Activated CD8-positive, alpha-beta memory T cell treated with anti-CD3 and anti-CD28 coated beads, Interleukin-2, amount 50 U/mL, for 24 hours (primary cell): Measurements from ENCODE around the gene FAM117B.
"Not testable (repeated sequence)": the region's sequence is repeated elsewhere in the genome, so short reads cannot be mapped to it uniquely, and the experiment has no call there.

ENCODE experiments used
- DNase-seq: peaks from one replicate; pipeline ENCODE4 v3.0.0-alpha.2; 2020; ENCODE audit errors: extremely low read depth

FAM117B gene

DNA sequence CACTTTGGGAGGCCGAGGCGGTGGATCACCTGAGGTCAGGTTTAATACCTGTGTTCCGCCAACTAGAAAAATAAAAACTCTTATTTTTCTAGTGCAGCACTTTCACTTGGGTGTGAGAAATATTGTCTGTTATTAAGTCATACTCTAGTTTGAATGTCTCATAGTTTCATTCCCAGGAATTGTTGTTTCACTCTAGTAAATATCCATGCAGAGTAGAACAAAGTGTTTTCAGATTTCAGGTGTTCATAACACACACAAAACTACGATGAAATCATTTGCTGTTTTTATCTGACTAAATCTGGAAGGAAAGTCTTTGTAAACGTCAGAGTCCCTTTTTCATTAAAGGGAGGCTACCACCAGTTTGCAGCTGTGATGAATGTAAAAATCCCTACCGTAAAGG lies 4.0 kb downstream of the FAM117B start:
- DNase-seq, result no peak

DNA sequence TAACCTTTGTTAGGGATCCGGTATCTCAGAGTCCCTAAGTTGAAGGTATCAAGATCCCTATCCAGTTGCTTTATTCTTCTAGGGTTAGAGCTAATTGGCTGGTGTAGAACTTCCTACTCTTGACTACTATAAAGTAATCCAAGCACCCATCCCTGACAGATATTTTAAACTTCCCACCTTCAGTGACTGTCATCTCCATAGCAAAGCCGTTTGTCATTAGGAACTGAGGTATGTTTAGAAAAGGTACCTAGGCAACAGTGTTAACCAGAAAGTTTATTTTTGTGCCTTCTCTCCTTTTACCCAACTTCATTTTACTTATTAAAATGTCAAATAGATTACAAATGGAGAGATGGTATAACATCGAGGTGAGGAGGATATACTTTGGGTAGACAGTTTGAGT lies 4.5 kb downstream of the FAM117B start:
- DNase-seq, result no peak

DNA sequence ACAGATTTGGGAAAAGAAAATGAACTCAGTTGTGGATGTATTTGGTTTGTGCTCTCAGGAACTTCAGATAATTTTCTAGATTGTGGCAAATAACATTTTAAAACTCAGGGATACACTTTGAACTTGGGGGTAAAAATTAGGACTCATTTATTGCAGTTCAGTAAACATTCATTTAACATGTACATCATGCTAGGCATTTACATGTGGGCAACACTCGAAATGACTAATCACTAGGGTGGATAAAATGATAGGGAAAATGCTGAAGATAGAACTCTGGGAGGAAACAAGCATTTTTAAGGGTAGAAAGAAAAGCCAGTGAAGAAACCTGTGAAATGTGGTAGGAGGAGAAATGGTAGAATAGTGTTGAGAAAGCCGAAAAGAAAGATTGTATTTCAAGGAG lies 7.8 kb downstream of the FAM117B start:
- DNase-seq, result no peak

DNA sequence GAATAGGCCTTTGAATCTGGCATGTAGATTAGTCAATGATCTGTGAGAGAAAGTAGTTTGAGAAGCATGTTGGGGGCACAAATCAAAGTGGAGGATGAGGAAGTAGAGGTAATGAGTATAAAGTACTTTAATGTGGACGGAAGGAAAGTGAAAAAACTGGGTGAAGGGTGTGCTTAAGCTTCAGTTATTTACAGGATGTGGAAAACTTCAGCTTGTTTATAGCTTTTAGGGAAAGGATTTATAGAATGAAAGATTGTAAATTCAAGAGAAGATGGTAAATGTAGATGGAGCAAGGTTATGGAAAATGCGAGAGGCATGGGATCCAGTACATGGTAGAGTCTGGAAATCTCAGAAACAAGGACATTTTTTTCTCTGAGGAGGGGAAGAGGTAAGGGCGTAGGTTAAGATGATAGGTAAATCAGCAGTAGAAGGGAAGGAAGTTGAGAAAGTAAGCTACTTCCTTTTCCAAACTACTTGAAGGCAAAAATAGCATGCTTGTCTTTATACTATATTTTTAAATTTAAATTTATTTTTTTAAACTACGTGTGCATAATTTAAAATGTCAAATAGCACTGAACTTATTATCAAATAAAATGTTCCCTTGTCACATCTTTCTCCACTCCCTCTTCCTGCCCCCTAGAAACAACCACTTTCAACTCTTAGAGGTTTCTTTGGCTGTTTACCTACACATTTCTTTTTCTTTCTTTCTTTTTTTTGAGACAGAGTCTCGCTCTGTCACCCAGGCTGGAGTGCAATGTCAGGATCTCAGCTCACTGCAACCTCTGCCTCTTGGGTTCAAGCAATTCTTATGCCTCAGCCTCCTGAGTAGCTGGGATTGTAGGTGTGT lies 8.5 kb downstream of the FAM117B start:
- DNase-seq, result no peak

DNA sequence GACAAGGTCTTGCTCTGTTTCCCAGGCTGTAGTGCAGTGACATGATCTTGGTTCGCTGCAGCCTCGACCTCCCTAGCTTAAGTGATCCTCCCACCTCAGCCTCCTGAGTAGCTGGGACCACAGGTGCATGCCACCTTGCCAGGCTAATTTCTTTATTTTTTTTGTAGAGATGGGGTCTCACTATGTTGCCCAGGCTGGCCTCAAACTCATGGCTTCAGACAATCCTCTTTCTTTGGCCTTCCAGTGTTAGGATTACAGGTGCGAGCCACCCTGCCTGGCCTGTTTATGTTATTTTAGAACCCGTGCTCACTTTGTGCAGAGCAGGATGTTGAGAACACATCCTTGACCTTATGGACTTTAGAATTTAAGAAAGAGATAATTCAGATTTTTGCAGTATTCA lies 17.4 kb downstream of the FAM117B start:
- DNase-seq, result no peak

DNA sequence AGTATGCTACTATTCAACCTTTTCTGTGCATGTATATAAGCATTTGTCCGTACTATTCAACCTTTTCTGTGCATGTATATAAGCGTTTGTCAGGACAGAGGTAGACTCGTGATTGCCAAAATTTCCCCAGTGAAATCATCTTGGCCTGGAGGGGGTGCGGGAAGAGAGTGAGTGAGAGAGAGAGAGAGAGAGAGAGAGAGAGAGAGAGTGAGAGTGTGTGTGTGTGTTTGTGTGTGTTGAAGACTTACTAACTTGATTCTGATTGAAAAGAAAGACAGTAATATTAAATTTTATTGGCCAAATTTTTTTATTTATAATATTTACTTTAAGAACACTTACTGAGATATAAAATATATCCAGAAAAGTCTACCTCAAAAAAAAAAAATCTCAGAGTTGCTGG lies 19.1 kb downstream of the FAM117B start:
- no peak for DNase-seq

DNA sequence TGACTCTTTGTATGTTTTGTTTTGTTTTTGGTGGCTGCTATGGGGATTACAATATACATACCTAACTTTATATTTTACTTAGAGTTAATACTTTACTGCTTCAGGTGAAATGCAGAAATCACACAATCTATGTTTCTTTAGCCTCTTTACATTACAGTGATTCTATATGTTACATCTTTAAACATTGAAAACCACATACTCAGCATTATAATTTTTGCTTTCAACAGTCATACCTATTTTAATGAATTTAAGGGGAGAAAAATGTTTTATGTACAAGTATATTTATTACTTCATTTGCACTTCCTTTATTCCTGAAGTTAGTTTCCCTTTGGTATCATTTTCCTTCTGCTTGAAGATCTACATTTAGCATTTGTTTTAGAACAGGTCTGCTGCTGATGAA lies 23.1 kb downstream of the FAM117B start:
- DNase-seq, result no peak

DNA sequence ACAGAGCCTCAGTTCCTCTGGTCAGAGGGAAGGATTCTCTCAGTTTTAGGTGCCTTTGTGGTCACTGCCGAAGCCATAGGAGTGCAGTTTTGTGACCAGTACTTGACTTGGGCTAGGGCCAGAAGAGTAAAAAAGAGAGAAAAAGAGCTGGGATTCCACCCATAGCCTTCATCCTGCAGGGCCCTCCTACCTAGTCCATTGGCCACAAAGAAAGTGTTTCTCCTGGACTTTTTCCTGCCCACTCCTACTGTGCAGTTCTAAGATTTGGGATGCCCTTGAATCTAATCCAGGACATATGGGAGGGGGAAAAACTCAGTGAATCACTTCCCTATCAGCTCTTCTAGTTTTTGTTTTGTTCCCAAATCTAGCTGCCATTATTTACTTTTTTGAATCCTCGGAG lies 26.0 kb downstream of the FAM117B start:
- no peak for DNase-seq

DNA sequence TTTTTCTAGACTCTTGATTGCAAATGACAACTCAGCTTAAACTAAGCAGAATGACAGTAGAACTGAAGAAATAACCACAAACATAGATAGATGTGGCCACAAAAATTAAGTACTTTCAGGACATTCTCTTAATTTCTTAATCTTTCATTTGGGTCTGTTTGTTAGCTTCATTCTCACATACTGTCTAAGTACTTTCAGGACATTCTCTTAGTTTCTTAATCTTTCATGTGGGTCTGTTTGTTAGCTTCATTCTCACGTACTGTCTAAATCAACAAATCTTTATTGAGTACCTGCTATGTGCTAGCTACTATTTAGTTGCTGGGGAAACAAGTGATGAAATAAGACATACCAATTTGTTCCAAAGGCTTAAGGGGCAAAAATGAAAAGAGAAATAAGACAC lies 35.1 kb downstream of the FAM117B start:
- no peak for DNase-seq

DNA sequence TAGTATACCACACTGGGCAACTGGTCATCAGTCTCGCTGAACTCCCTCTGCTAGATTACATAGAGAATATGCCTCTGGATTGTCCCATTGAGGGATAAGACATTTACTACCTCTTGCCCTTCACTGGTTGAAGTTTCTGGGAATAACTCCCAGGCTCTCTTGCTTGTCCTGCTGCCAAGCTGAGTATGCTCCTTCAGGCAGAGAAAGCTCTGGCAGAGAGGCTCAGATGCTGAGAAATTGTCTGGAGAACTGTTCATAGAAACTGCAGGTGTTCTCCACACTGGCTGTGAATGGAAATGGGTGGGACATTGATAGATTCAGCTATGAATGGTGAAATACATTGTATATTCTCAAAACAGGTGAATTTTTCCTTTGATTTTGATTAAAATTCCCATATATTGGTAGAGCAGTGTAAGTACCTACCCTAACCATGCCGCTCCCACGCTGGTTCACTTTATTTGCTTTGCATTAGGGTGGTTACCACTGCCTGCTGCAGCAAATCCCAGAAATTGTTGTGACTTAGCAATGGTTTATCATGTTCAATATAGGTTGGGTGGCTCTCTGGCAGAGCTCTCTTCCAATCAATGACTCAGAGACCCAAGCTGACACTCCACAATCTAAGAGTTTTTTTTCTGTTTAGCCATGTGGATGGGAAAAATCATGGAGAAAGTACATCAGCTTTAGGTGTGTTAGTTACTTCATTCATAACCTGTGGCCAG lies 36.7 kb downstream of the FAM117B start:
- no peak for DNase-seq

DNA sequence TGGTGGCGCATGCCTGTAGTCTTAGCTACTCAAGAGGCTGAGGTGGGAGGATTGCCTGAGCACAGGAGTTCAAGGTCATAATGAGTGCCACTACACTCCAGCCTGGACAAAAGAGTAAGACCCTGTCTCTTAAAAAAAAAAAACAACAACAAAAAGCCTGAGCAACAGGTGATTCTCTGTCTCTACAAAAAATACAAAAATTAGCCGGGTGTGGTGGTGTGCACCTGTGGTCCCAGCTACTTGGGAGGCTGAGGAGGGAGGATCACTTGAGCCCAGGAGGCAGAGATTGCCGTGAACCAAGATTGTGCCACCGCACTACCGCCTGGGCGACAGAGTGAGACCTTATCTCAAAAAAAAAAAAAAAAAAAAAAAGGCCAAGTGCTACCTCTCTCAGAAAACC lies 40.3 kb downstream of the FAM117B start:
- DNase-seq, result not testable (repeated sequence)

DNA sequence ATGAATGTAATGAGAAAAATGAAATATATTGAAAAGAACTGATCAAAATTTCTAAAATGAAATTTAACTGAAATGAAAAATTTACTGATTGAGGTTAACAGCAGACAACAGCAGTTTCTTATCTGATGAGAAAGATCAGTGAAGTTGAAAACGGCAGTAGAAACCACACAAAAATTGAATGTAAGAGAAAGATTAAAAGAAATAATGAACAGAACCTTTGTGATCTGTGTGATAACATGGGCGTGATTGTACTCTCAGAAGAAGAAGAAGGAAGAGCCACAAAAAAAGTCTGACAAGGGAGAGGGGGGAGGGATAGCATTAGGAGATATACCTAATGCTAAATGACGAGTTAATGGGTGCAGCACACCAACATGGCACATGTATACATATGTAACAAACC lies 45.2 kb downstream of the FAM117B start:
- no peak for DNase-seq

DNA sequence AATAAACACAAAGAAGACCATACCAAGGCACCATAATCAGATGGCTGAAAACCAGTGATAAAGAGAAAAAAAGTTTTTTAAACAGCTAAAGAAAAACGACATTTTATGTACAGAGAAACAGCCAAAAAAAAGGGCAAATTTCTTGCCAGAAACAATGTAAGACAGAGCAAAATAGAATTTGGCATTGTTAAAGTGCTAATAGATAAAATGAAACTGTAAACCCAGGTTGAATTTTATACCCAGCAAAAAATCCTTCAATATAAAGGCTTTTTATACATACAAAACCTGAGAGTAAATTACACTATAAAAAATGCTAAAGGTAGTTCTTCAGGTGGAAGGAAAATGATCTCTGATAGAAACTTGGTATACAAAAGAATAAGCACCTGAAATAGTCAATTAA lies 45.7 kb downstream of the FAM117B start:
- no peak for DNase-seq

DNA sequence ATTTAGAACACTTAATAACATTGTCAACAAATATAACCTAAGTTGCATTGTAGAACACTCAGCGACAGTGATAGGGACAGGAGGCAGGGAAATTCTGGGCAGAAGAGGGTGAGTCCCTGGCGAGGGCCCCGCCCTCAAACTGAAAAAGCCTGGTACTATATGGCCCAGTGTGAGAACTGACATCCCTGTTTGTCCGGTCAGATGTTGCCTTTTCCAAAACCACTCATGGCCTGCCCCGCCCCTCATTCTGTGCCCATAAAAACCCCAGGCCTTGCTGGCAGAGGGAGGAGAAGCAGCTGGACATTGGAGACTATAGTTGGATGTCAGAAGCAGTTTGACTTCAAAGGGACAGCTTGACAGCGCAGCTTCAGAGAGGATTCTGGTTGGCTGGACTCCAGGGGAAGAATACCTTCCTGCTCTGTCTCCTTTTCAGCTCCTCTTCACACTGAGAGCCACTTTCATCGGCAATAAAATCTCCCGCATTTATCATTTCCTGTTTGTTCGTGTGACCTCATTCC lies 47.0 kb downstream of the FAM117B start:
- DNase-seq, result no peak

DNA sequence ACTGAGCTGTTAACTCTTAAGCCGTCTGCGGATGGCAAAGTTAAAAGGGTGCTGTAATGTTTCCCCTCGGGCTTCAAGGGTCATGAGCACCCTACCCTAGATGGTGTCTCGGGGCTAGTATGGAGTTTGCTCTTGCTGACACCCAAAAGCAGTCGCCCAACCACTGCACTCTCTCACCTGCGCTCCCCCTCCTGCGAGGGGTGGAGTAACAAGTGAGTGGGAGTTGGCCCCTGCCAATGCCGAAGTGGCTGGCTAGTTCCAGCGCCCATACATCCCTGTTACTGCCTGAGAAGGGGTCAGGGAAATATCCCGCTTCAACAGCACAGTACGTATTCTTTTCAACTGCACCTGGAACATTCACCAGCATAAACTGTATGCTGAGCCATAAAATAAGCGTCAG lies 47.5 kb downstream of the FAM117B start:
- DNase-seq, result no peak

DNA sequence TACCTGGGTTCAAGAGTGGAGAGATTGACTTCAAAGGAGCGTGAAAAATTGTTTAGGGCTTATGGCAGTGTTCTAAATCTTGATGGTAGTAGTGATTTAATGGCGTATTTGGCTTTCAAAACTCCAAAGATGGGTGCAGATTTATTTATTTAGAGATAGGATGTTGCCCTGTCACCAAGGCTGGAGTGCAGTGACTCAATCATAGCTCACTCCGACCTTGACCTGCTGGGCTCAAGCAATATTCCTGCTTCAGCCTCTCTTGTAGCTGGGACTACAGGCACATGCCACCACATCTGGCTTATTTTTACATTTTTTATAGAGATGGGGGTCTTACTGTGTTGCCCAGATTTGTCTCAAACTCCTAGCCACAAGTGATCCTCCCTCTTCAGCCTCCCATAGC lies 52.5 kb downstream of the FAM117B start:
- DNase-seq, result no peak

DNA sequence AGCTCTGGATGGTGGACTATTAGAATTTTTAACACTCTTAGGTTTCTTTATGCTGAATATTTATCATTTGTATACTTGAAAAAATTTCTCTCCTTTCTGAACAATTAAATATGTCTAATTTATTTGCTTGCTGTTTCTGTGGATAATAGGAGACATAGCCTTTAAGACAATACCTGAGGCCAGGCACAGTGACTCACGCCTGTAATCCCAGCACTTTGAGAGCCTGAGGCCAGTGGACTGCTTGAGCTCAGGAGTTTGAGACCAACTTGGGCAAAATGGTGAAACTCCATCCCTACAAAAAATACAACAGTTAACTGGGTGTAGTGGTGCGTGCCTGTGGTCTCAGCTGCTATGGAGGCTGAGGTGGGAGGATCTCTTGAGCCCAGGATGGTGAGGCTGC lies 54.7 kb downstream of the FAM117B start:
- no peak for DNase-seq

DNA sequence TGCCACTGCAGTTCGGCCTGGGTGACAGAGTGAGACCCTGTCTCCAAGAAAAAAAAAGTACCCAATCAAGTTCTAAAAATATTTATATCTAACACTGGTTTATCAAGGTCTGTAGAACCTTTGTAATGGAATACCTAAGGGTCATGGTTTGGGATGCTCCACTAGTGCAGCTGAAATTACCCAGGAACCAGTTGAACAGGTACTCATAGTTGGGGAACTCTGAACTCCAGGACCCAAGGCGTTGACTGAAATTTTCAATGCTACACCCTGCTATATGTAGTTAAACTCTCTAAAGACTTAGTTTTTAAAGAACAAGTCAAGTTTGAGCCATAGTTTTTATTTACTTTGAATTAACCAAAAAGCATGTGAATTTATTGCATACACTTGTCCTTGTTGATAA lies 55.1 kb downstream of the FAM117B start:
- no peak for DNase-seq

DNA sequence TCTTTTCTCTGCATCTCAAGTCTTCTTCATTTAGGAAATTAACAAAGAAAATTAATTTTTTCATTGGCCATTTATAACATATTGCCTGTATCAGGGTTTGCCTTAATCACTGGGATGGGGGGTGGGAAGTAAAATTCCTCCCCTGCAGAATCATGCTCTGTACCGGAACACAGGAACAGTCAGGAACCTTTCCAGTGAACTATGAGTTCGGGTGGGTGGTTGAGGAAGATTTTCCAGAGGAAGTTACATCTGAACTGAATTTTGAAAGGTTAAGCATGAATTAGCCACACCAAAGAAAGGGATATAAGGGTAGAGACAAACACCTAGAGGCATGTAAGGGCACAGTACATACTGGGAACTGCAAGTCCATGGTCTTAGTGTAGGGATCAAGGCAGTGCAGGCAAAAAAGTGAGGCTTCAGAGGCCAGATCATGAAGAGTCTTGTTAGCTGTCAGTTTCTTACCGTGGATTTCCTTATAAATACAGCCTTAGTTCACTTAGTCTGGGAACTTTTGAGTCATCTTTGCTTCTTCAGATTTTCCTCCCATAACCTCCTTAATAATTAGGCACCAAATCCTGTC lies 55.6 kb downstream of the FAM117B start:
- DNase-seq, result no peak

DNA sequence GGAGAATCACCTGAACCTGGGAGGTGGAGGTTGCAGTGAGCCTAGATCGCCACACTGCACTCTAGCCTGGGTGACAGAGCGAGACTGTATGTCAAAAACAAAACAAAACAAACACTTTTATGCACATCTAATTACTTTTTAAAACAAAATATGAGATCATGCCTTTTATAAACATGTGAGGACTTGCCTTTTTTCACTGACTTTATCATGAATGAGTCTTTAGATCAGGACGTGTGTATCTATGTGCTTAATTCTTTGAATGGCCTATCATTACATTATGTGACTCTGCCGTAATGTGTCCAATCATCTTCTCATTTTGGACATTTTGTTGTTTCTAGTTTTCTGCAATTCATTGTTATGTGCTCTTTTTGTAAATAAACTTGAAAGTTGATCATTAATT lies 58.7 kb downstream of the FAM117B start:
- DNase-seq, result no peak

DNA sequence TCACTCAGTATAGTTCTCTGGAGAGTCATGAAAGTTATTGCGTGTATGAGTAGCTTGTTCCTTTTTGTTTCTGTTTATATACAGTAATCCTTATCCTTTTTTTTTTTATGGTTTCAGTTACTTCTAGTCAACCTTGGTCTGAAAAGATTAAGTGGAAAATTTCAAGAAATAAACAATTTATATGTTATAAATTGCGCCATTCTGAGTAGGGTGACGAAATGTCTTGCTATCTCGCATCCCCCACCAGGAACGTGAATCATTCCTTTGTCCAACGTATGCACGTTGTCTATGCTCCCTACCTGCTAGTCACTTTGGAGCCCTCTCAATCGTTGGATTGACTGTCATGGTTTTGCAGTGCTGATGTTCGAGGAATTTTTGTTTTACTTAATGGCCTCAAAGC lies 60.4 kb downstream of the FAM117B start:
- DNase-seq, result no peak

DNA sequence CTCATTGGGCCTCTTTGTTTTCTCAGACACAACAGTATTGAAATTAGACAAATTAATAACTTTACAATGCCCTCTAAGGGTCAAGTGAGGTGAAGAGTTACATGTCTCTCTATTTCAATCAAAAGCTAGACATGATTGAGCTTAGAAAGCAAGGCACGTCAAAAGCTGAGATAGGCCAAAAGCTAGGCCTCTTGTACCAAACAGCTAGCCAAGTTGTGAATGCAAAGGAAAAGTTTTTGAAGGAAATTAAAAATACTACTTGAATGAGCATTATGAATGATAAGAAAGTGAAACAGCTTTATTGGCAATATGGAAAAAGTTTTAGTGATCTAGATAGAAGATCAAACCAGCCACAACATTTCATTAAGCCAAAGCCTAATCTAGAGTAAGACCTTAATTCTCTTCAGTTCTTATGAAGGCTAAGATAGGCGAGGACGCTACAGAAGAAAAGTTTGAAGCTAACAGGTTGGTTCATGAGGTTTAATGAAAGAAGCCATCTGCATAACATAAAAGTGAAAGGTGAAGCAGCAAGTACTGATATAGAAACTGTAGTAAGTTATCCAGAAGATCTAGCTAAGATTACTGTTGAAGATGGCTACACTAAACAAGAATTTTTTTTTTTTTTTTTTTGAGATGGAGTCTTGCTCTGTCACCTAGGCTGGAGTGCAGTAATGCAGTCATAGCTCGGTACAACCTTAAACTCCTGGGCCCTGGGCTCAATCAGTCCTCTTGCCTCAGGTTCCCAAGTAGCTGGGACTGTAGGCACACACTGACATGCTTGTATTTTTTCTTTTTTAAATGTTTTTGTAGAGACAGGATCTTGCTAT lies 65.5 kb downstream of the FAM117B start:
- no peak for DNase-seq
